NCI-H146 treated with DMSO at 0.1 percent for 48 hours (cell line): ENCODE measurements around the gene SKOR1.
A peak's percentile ranks its signal among the peaks of the same experiment; 100 is the strongest.

Experiments
- DNase-seq: peaks from one replicate; lab custom pipeline; 2025; ENCODE audit not compliant: unreplicated experiment; lab: John Stamatoyannopoulos, UW

SKOR1 gene

GRCh38 chr15:67794832-67795574 lies 30.3 kb upstream of the SKOR1 start:
- DNase-seq: no peak

GRCh38 chr15:67796196-67797127 lies 28.8 kb upstream of the SKOR1 start:
- DNase-seq: no peak

- DNase-seq: no peak
Observed at GRCh38 chr15:67799801-67800205, 25.5 kb upstream of the SKOR1 start.

- no peak for DNase-seq
Observed at GRCh38 chr15:67801142-67801541, 24.2 kb upstream of the SKOR1 start.

- DNase-seq: no peak
Observed at GRCh38 chr15:67801926-67802914, 23.1 kb upstream of the SKOR1 start.

- DNase-seq: no peak
Observed at GRCh38 chr15:67803299-67803698, 22.0 kb upstream of the SKOR1 start.

GRCh38 chr15:67803996-67804843 lies 21.1 kb upstream of the SKOR1 start:
- no peak for DNase-seq

GRCh38 chr15:67805008-67805665 lies 20.2 kb upstream of the SKOR1 start:
- no peak for DNase-seq

GRCh38 chr15:67805666-67806516 lies 19.4 kb upstream of the SKOR1 start:
- peak; percentile 45 for DNase-seq

- DNase-seq: no peak
Observed at GRCh38 chr15:67806536-67806935, 18.8 kb upstream of the SKOR1 start.

- no peak for DNase-seq
Observed at GRCh38 chr15:67807141-67807540, 18.2 kb upstream of the SKOR1 start.

- no peak for DNase-seq
Observed at GRCh38 chr15:67807836-67808235, 17.5 kb upstream of the SKOR1 start.

- no peak for DNase-seq
Observed at GRCh38 chr15:67808821-67809220, 16.5 kb upstream of the SKOR1 start.

- DNase-seq: no peak
Observed at GRCh38 chr15:67809441-67809840, 15.9 kb upstream of the SKOR1 start.

- DNase-seq: no peak
Observed at GRCh38 chr15:67809866-67810265, 15.4 kb upstream of the SKOR1 start.

- no peak for DNase-seq
Observed at GRCh38 chr15:67812241-67812644, 13.1 kb upstream of the SKOR1 start.

- no peak for DNase-seq
Observed at GRCh38 chr15:67813104-67813634, 12.1 kb upstream of the SKOR1 start.

- no peak for DNase-seq
Observed at GRCh38 chr15:67815036-67815592, 10.2 kb upstream of the SKOR1 start.
